Non-pigmented ciliary epithelial cell (primary cell): Measurements from ENCODE around the gene UBAP2L.

Experiments
- DNase-seq: peaks from one replicate; pipeline ENCODE4 v3.0.0-alpha.2; 2010; ENCODE audit warnings: low read depth

The UBAP2L gene

GRCh38 chr1:154220071-154220969 lies at the start of gene UBAP2L:
Gene UBAP2L, plus strand, starts transcription at chr1:154220955. Its CDS starts 4,169 bp downstream, at chr1:154225124.
- DNase-seq = peak; percentile 92

GRCh38 chr1:154171223-154171583 lies 49.6 kb upstream of the UBAP2L start:
- DNase-seq = no peak

GRCh38 chr1:154171880-154172279 lies 48.9 kb upstream of the UBAP2L start:
- DNase-seq = no peak

GRCh38 chr1:154174654-154175053 lies 46.1 kb upstream of the UBAP2L start:
- no peak for DNase-seq

- DNase-seq = no peak
Measured at GRCh38 chr1:154176337-154176736, 44.4 kb upstream of the UBAP2L start.

- DNase-seq = no peak
Measured at GRCh38 chr1:154178013-154178412, 42.7 kb upstream of the UBAP2L start.

- DNase-seq = no peak
Measured at GRCh38 chr1:154178911-154179811, 41.6 kb upstream of the UBAP2L start.

- no peak for DNase-seq
Measured at GRCh38 chr1:154179946-154180687, 40.6 kb upstream of the UBAP2L start.

GRCh38 chr1:154181944-154182343 lies 38.8 kb upstream of the UBAP2L start:
- DNase-seq = no peak

GRCh38 chr1:154182344-154183045 lies 38.3 kb upstream of the UBAP2L start:
- no peak for DNase-seq

GRCh38 chr1:154183046-154183915 lies 37.5 kb upstream of the UBAP2L start:
- DNase-seq = peak; percentile 75

- DNase-seq = no peak
Measured at GRCh38 chr1:154186177-154186576, 34.6 kb upstream of the UBAP2L start.

- no peak for DNase-seq
Measured at GRCh38 chr1:154186852-154187501, 33.8 kb upstream of the UBAP2L start.

GRCh38 chr1:154190550-154190949 lies 30.2 kb upstream of the UBAP2L start:
- no peak for DNase-seq

GRCh38 chr1:154191990-154192461 lies 28.7 kb upstream of the UBAP2L start, which contains the start of gene TPM3:
Gene TPM3, minus strand, starts transcription at chr1:154192100. Its CDS starts 82 bp downstream, at chr1:154192018.
- DNase-seq = no peak

GRCh38 chr1:154192476-154192875 lies 28.3 kb upstream of the UBAP2L start:
- DNase-seq = no peak

- DNase-seq = no peak
Measured at GRCh38 chr1:154193821-154194220, 26.9 kb upstream of the UBAP2L start.

GRCh38 chr1:154198756-154199562 lies 21.8 kb upstream of the UBAP2L start:
- no peak for DNase-seq

- DNase-seq = no peak
Measured at GRCh38 chr1:154199563-154199879, 21.2 kb upstream of the UBAP2L start.
